GM11168 (cell line): ENCODE data around the gene ZNF57.
"Not testable (repeated sequence)": the region's sequence is repeated elsewhere in the genome, so short reads cannot be mapped to it uniquely, and the experiment has no call there.

Experiments
- in situ Hi-C: fragments of 300-500 bp; cut with MboI; formaldehyde crosslinking; loops from one replicate; pipeline ENCODE4 v1.12.0; 2022; ENCODE audit warnings: low sequenced_read_pairs; ENCODE audit not compliant: unreplicated experiment

The ZNF57 gene

DNA sequence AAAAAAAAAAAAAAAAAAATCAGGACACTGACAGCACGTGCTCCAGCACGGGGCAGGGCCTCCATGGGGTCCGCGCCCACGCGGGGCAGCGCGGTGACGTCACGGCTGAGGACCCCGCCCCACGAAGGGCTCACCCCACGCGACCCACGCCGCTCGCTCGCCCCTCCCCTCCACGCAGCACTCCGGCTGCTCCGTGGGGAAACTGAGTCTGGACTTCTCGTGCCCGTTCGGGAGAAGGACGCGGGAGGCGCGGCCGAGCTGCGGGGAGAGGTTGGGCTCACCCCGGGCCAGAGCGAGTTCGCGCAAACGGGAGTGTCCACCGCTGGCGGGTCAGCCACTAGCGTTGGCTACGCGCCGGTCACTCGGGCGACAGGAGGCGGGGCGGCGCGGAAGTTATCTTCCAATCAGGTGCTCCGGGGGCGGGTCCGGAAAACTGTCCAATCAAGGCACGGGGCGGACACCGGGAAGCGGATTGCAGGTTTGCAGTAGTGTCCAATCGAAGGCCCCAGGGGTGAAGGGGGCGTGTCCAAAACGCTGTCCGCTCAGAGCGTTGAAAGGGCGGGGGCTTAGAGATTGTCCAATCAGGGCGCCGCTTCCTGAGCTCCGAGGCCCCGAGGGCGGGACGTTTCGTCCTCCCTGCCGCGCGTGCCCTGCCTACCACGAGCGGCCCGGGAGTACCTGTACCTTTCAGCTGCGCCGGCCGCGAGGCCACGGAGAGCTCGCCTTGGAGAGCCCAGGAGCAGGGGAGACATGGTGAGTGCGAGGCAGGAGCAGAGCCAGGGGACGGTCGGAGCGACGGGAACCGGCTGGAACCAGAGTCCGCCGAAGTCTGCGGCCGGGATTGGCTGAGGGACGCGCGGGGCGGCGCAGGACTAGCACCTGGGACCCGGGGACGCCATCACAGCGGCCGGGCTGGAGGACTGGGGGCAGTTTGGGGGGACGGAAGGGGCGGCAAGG is at the start of gene ZNF57:
Gene ZNF57, plus strand, starts transcription at position 633 of the 957 bp plus-strand sequence. Its CDS starts 118 bp downstream, at position 751.
- in situ Hi-C loops, result no loop called here

GRCh38 chr19:2852598-2852997 is 48.1 kb upstream of the ZNF57 start:
- in situ Hi-C loops, result no loop called here

DNA sequence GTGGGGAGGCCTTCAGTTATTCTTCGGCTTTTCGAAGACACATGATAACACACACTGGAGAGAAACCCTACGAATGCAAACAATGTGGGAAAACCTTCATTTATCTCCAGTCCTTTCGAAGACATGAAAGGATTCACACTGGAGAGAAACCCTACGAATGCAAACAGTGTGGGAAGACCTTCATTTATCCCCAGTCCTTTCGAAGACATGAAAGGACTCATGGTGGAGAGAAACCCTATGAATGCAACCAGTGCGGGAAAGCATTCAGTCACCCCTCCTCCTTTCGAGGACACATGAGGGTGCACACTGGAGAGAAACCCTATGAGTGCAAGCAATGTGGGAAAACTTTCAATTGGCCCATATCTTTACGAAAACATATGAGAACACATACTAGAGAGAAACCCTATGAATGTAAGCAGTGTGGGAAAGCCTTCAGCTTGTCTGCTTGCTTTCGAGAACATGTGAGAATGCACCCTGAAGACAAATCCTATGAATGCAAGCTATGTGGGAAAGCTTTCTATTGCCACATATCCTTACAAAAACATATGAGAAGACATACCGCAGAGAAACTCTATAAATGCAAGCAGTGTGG is 47.6 kb upstream of the ZNF57 start:
- in situ Hi-C loops, result no loop called here

DNA sequence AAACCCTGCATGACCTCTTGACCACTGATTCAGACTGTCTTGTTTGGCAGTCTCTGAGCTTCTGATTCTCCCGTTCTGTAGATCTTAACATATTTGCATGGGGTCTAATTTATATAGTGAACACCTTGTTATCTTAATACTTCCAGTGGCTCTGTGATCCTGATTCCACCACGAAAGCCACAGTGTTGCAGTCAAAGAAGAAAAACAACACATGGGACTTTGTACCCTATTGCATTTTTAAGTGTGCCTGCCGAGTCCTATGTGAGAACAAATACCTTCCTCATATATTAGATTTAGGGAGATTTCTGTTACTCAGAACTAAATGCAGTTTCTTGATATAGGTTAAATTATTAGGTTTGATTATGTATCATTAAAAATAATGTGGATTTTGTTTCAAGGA is 45.9 kb upstream of the ZNF57 start:
- in situ Hi-C loops, result no loop called here

- in situ Hi-C loops, result no loop called here
Observed at GRCh38 chr19:2856457-2857050, 44.2 kb upstream of the ZNF57 start.

GRCh38 chr19:2858864-2859263 is 41.9 kb upstream of the ZNF57 start:
- in situ Hi-C loops, result no loop called here

DNA sequence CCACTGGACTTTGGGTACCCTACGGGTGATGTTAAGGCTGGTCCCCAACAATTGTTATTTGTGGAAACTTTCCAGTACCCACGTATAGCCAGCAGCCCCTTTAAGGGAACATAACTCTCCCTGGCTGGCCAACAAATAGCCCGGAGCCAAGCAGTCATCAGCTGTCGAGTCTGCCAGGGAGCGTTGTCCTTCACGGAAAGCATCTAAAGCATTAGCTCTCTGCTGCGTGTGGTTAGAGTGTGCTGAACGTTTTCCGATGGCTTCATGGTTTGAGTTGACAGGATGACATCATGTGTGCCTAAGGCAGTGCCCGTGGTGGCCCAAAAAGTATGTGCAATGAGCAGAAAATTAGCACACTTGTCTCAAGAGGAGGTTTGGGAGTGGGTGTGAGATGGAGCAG is 36.9 kb upstream of the ZNF57 start:
- in situ Hi-C loops, result no loop called here

DNA sequence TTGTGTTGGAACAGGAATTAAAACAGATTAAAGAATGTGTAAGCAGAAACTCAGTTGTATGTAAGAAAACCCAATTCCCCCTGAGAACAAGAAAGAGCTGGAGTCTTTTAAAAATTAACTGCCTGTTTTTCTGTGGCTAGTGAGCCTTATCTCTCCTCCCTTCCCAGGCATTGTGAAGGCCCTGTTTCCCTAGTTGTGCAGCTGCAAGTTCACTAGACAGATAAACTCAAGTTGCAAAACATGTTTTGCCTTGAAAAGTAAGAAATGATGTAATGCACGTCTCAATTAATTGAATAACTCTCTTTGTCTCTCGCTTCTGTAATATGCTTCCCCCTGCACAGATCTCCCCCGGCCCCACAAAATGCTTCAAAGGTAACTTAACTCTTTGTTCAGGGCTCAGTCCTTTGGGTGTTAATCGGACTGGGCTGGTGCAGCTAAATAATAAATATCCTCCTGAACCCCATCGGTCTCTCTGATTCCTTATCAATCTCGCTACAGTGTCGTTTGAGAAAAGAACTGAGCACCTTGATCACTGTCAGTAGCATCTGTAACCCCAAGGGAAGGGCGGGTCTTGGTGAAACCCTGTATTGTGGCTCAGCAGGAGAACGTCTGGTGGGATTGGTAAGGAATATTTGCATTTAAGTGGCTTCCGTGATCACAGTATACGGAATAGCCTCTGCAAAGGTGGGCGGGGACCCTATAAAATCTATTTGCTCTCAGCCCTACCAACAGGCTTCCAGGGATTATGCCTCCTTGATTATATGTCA is 35.2 kb upstream of the ZNF57 start:
- in situ Hi-C loops, result no loop called here

DNA sequence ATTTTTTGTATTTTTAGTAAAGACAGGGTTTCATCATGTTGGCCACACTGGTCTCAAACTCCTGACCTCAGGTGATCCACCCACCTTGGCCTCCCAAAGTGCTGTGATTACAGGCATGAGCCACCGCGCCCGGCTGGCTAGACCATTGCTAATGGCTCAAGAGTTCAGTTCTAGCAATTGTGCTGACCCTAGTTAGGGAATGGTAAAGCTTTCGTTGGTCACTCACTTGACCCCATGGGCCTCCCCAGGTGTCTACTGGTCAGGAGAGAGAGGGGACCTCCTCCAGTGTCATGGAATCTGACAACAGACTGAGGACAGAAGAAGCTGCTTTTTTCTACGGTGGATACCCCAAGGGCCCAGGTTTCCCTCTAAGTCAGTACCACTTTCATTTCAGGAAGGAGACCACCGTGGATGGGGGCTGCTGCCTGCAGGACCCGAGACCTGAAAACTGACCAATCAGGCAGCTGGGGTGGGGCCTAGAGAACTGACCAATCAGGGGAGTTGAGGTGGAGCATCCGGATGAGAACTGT is 34.2 kb upstream of the ZNF57 start:
- in situ Hi-C loops, result no loop called here

GRCh38 chr19:2867025-2867991 is 33.4 kb upstream of the ZNF57 start, which contains the start of gene ZNF556:
Gene ZNF556 (plus strand): TSS chr19:2867335. CDS start chr19:2867422, 87 bp downstream.
- in situ Hi-C loops, result no loop called here

DNA sequence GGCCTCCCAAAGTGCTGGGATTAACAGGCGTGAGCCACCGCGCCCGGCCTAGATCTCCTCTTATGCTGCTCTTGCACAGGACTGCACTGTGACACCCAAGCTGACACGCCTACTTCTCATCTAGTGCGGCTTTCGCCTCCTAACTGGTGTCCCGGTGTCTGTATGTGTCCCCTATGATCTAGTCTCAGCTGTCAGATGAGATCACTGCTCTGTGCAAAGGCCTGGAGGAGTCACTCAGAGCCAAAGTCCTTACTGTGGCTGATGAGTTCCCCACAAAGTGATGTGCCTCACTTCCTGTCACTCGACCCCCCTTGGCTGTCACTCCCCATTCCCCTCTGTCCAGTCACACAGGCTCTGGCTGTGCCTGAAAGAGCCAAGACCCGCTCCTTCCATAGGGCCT is 31.1 kb upstream of the ZNF57 start:
- in situ Hi-C loops, result no loop called here

GRCh38 chr19:2872175-2872574 is 28.6 kb upstream of the ZNF57 start:
- in situ Hi-C loops, result not testable (repeated sequence)

DNA sequence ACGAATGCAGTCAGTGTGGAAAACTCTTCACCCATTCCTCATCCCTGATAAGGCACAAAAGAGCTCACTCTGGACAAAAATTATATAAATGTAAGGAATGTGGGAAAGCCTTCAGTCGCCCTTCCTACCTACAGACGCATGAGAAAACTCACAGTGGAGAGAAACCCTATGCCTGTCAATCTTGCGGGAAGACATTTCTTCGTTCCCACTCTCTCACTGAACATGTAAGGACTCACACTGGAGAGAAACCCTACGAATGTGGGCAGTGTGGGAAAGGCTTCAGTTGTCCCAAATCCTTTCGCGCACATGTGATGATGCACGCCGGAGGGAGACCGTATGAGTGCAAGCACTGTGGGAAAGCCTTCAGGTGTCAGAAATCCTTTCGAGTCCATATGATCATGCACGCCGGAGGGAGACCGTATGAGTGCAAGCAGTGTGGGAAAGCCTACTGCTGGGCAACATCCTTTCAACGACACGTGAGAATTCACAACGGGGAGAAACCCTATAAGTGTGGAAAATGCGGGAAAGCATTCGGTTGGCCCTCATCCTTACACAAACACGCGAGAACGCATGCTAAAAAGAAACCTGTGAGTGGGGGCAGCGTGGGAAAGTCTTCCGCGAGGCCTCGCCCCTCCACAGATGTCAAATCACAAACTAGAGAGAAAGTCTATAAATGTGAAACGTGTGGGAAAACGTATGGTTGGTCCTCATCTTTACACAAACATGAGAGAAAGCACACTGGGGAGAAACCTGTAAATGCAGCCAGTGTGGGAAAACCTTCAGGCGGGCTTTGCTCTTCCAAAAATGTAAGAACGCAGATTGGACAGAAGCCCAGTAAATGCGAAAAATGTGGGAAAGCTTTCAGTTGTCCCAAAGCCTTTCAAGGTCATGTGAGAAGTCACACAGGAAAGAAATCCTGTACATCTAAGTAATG is 23.1 kb upstream of the ZNF57 start:
- in situ Hi-C loops, result no loop called here

DNA sequence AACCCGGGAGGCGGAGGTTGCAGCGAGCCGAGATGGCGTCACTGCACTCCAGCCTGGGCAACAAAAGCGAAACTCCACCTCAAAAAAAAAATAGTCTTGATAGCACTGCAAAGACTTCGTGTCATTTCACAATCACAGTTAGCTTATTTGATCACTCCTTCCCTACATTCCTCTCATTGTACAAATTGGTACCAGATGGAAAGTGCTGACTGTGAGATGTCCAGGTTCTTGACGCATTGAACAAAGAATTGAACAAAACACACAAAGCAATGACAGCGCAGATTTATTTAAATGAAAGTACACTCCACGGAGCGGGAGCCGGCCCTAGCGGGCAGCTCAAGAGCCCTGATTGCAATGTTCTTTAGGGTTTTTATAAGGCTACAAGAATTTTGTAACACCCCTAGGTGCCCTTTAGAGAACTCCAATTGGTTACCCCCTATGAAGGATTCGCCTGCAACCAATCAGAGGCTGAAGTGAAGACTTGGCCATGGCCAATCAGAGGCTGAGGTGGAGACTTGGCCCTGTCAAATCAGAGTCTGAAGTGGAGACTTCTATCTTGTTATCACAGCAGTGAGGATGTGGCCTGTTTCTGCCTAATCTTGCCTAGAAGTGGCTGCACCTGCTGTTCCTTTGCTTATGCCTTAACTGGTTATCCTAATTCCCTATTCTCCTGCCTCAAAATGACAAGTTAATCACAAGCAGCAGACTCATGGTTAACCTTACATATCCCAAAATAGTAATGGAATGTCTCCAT is 16.9 kb upstream of the ZNF57 start:
- in situ Hi-C loops, result no loop called here

- in situ Hi-C loops, result no loop called here
Observed at GRCh38 chr19:2885736-2886135, 15.0 kb upstream of the ZNF57 start.

DNA sequence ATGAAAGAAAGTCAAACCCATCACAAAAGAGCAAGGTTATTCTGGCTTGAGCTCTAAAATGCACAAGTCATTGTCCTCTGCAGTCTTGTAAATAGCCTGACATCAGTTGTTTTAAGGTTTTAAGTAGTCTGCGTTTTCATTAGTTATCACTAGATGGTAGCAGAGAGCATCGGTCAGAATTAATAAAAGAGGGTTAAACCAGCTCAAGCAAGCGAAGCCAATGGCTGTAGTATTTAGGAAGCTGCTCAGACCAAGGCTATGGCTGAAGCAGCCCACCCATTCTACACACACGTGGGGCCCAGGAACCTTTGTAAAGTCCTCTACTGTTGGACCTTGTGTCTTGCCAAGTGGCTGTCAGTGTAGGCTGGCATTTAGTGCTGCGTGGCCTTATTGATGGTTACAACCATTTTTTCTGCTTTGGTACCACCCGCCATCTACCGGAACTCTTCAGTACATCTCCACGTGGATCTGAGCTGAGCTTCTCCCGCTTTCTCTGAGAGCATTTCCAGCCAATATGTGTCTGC is 13.3 kb upstream of the ZNF57 start:
- in situ Hi-C loops, result no loop called here

DNA sequence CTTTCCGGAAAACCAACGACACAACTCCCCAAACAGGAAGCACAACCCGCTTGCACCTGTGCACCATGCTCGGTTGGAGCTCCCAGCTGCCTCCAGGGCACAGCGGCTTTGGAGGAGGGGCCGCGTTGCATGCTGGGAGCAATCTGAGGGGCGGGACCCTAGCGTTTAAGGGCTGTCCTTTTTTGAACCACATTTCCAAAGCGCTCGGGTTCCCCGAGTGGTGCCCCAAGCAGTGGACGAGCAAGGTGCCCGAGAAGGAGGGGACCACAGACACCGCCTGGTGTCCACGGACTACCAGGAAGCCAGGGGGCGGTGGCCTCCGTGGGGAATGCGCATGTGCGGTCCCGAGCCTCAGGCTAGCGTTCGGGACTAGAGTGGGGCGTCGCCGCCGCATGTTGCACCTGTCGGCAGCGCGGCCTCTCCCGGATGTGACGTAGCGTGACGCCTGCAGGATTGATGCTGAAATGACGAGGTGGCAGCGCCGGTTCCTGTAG is 11.9 kb upstream of the ZNF57 start:
- in situ Hi-C loops, result no loop called here
